CD4-positive, alpha-beta T cell (primary cell): ENCODE data around the gene NEURL3. TPM values are rescaled to one million over a fixed set of nuclear protein-coding genes. Genes with fewer than 3 reads are reported as not detected.
A peak's percentile ranks its signal among the peaks of the same experiment; 100 is the strongest.

Experiments
- ATAC-seq: fragments of 200-7000 bp; cut with Tn5 transposase; one replicate; pipeline ENCODE4 v1.10.0; 2022; ENCODE audit warnings: mild to moderate bottlenecking; ENCODE audit not compliant: poor library complexity
- CTCF ChIA-PET: fragments of 350-600 bp; sonication (Branson Sonifier 250); formaldehyde crosslinking; loops from one replicate; lab custom pipeline; 2021; ENCODE audit warnings: antibody characterized with exemption, inconsistent platforms; lab: Charles Lee
- POLR2A ChIA-PET: fragments of 350-600 bp; sonication (Branson Sonifier 250); formaldehyde crosslinking; loops from one replicate; lab custom pipeline; 2021; ENCODE audit warnings: antibody characterized with exemption, inconsistent platforms; lab: Charles Lee
- DNase-seq, 14 experiments: peaks; one replicate each; pipeline ENCODE4 v3.0.0-alpha.2; 2013 to 2020; ENCODE audit warnings: mixed read lengths in 2 of 14
- H3K27ac ChIP-seq, 2 donors: one replicate each; pipeline versions ENCODE4 v1.5.1 to v1.7.0; 2013; ENCODE audit warnings: low read length in 2 of 2, low read depth in 1 of 2, mild to moderate bottlenecking in 1 of 2
- H3K27me3 ChIP-seq, 2 experiments: 1 replicate in 1 of 2; 2 replicates in 1 of 2; pipeline versions ENCODE4 v1.6.1 to v1.7.0; 2013; ENCODE audit warnings: low read length in 2 of 2, control low read depth in 1 of 2, mild to moderate bottlenecking in 1 of 2, moderate library complexity in 1 of 2; ENCODE audit not compliant: insufficient read depth in 2 of 2, control insufficient read depth in 1 of 2
- H3K36me3 ChIP-seq: one replicate; pipeline ENCODE4 v1.6.1; 2013; ENCODE audit warnings: low read length, control low read depth; ENCODE audit not compliant: insufficient read depth
- H3K4me1 ChIP-seq: one replicate; pipeline ENCODE4 v1.6.1; 2013; ENCODE audit warnings: low read length, control low read depth; ENCODE audit not compliant: insufficient read depth
- H3K4me3 ChIP-seq: one replicate; pipeline ENCODE4 v1.5.1; 2013; ENCODE audit warnings: mild to moderate bottlenecking, low read length, moderate library complexity
- H3K9me3 ChIP-seq, 2 experiments: 1 replicate in 1 of 2; 2 replicates in 1 of 2; pipeline versions ENCODE4 v1.6.1 to v1.7.0; 2013; ENCODE audit warnings: low read length in 2 of 2, mild to moderate bottlenecking in 2 of 2, control low read depth in 1 of 2, moderate library complexity in 1 of 2; ENCODE audit not compliant: control insufficient read depth in 1 of 2, insufficient read depth in 1 of 2
- H3K27ac Mint-ChIP-seq: one replicate; pipeline ENCODE4 v1.8.0; 2020; ENCODE audit warnings: mixed read lengths
- H3K27me3 Mint-ChIP-seq: one replicate; pipeline ENCODE4 v1.8.0; 2021; ENCODE audit warnings: mixed read lengths
- H3K36me3 Mint-ChIP-seq: one replicate; pipeline ENCODE4 v1.8.0; 2021; ENCODE audit warnings: low read depth, mixed read lengths
- H3K4me1 Mint-ChIP-seq: one replicate; pipeline ENCODE4 v1.8.0; 2021; ENCODE audit warnings: low read depth, mixed read lengths
- H3K4me3 Mint-ChIP-seq: one replicate; pipeline ENCODE4 v1.8.0; 2020; ENCODE audit warnings: mild to moderate bottlenecking, mixed read lengths
- H3K9me3 Mint-ChIP-seq: one replicate; pipeline ENCODE4 v1.8.0; 2020; ENCODE audit warnings: mixed read lengths
- intact Hi-C, 2 experiments: fragments of 100-400 bp; cut with DNase I in 1 of 2; cut with micrococcal nuclease in 1 of 2; formaldehyde crosslinking; loops; one replicate each; pipeline versions ENCODE4 v1.15.1 to v1.9.0; 2023 to 2025; cut with DNase I, micrococcal nuclease
- total RNA-seq, 174 experiments: library from RNA in 2 of 174; stranded (reverse) in 2 of 174; gene quantifications; one replicate each; pipeline ENCODE4 v1.2.3 and lab custom pipeline; 2021 to 2026
- TF ChIP-seq, protein P1 (sequence below): fragments of 200-600 bp; IDR thresholded peaks from one replicate; pipeline ENCODE4 v1.8.0; 2022; ENCODE audit warnings: antibody characterized with exemption, mild to moderate bottlenecking

Gene NEURL3
- total RNA-seq, 2 experiments from 2014 or later = not detected

DNA sequence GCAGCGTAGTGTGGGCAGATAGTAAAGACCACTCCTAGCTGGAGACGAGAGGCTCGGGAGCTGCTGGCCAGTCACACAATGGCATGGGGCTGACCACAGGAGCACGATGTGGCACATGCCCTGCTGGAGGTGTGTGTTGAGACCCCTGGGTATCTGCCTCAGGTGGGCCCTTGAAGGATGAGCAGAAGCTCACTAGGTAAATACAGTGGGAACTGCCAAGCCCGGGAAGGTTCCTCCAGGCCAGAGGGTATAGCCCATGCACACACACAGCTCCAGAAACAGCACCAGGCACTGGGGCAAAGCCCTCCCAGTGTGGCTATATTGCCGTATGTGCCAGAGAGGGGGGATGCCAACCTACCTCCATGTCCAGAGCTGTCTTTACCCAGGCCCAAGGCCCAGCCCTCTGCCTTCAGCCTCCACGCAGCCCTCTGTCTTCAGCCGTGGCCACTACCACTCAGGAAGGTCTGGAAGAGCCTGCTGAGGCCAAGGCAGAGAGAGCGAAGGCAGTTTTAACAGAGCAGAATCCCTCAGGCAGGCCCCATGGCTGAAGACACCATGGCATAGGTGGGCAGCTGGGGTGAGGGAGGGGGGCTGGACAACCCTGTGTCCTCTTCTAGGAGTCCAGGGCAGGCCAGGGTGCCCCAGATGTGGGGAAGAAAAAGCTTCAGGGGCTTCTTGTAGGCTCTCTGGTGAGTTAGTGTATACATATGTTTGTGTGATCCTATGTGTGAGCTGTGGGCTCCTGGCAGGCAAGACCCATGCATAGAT is 24.4 kb upstream of the NEURL3 start:
- Histone ChIP-seq H3K36me3 (no peaks in the 10 kb centered on the region), H3K4me3 (no peak overlapping the region), H3K9me3 (no peaks in the 10 kb centered on the region), H3K27me3 (no peaks in the 10 kb centered on the region), H3K27ac (no peak overlapping the region), H3K4me1 (peaks cover 78% of the 10 kb centered on the region)
- DNase-seq = no peak
- intact Hi-C loops = loop anchor here in 1 of 2 experiments (5.0 to 10.0 kb wide), 4 partner anchors 208 to 1115 kb away; partner anchors contain the start of genes CIAO1, COX5B, STARD7 and TMEM127
- ChIA-PET POLR2A (interaction anchor here (3.3 to 7.2 kb wide), 2 partner anchors 8 to 25 kb away, joined by 31 to 180 read pairs; partner anchors contain the start of gene ARID5A), CTCF (interaction anchor here (1.2 to 5.2 kb wide), 2 partner anchors 22 to 25 kb away, joined by 3 to 30 read pairs; no protein-coding TSS in a partner anchor)
- no peak for ATAC-seq
- H3K4me3 Mint-ChIP-seq = peak overlapping the region; percentile 63
- no peaks in the 10 kb centered on the region for H3K9me3 Mint-ChIP-seq
- H3K27ac Mint-ChIP-seq = peak overlapping the region; percentile 52
- H3K27me3 Mint-ChIP-seq = no peaks in the 10 kb centered on the region
- no peaks in the 10 kb centered on the region for H3K36me3 Mint-ChIP-seq
- peaks cover 55% of the 10 kb centered on the region for H3K4me1 Mint-ChIP-seq
- TF ChIP-seq, protein P1, sequence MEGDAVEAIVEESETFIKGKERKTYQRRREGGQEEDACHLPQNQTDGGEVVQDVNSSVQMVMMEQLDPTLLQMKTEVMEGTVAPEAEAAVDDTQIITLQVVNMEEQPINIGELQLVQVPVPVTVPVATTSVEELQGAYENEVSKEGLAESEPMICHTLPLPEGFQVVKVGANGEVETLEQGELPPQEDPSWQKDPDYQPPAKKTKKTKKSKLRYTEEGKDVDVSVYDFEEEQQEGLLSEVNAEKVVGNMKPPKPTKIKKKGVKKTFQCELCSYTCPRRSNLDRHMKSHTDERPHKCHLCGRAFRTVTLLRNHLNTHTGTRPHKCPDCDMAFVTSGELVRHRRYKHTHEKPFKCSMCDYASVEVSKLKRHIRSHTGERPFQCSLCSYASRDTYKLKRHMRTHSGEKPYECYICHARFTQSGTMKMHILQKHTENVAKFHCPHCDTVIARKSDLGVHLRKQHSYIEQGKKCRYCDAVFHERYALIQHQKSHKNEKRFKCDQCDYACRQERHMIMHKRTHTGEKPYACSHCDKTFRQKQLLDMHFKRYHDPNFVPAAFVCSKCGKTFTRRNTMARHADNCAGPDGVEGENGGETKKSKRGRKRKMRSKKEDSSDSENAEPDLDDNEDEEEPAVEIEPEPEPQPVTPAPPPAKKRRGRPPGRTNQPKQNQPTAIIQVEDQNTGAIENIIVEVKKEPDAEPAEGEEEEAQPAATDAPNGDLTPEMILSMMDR = no peak

DNA sequence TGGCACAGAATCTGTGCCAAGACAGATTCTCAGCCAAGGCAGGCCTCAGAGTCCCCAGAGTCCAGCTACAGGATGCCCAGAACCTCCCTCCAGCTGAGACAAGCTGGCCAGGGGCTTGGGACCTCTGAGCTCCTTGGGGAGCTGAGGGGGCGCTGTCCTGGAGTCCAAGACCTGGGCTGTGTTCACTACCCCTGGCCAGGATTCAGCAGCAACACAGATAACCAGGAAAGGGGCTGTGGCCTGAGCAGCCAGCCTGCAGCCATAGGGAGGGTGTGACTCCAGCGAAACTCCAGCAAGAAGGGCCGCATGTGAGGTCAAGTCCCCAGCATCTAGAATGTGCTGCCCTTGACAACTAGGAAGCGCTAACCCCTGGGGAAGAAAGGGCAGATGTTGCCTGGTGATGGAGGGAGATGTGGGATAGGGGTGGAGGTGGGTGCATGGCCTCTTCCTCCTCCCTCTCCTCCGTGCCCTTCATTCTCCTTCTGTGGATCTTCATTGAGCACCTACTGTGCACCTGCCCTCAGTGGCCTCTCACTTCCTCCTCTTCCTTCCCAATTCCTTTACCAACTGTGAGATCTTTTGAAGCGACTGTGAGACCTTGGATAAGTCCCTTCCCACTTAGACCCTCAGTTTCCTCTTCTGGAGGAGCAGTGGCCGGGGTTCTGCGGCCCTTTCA is 23.7 kb upstream of the NEURL3 start:
- ChIA-PET POLR2A (interaction anchor here (0.7 to 7.2 kb wide), 9 partner anchors 9 to 583 kb away, joined by 3 to 180 read pairs (median 5); partner anchors contain the start of gene ARID5A), CTCF (interaction anchor here (0.5 to 5.2 kb wide), 6 partner anchors 10 to 322 kb away, joined by 3 to 30 read pairs (median 4); no protein-coding TSS in a partner anchor)
- DNase-seq = peak in 1 of 14 experiments; percentile 18
- peak overlapping the region; percentile 79 for H3K27ac Mint-ChIP-seq
- H3K36me3 Mint-ChIP-seq = no peaks in the 10 kb centered on the region
- Histone ChIP-seq H3K36me3 (no peaks in the 10 kb centered on the region), H3K27me3 (no peaks in the 10 kb centered on the region), H3K27ac (no peak overlapping the region), H3K4me1 (peaks cover 84% of the 10 kb centered on the region), H3K9me3 (no peaks in the 10 kb centered on the region), H3K4me3 (no peak overlapping the region)
- peaks cover 55% of the 10 kb centered on the region for H3K4me1 Mint-ChIP-seq
- H3K9me3 Mint-ChIP-seq = no peaks in the 10 kb centered on the region
- TF ChIP-seq, protein P1 = no peak
- peak overlapping the region; percentile 87 for H3K4me3 Mint-ChIP-seq
- no peak for ATAC-seq
- no peaks in the 10 kb centered on the region for H3K27me3 Mint-ChIP-seq
- intact Hi-C loops = loop anchor here in 1 of 2 experiments (1.0 kb wide), 1 partner anchor 25 kb away; no protein-coding TSS in a partner anchor

DNA sequence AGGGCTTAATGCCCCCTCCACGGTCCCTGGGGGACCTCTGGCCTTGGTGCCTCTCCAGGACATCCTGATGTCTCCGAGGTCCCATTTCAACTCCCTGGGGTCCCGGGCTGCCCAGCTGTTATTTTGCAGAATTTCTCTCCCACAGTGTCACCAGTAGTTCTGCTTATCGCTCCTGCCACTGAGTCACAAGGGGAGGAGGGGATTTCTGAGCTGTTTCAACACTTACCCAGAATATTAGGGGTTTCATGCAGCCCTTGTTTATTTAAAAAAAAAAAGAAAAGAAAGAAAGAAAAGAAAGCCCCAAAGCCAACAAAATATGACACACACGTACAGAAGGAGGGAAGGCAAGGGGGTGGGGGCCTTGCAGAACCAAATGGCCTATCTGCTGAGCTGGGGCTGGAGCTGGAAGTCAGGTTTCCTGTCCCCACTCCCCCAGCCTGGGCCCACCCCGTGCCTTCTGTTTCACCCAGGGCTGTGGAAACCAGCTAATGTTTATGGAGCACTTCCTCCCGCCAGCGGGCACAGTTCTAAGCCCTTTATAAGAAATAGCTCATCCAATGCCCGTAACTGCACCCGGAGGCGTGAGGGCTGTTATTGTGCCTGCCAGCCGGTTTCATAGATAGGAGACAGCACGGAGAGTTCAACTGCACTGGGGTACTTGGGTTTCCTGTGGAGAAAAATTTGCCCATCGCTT is 23.0 kb upstream of the NEURL3 start:
- ATAC-seq (peak; percentile 23), DNase-seq (peak; percentile 26 to 81 (median 60))
- ChIA-PET POLR2A (interaction anchor here (0.5 to 7.2 kb wide), 11 partner anchors 10 to 584 kb away, joined by 3 to 180 read pairs (median 4); partner anchors contain the start of gene ARID5A), CTCF (interaction anchor here (0.5 to 5.2 kb wide), 9 partner anchors 10 to 322 kb away, joined by 3 to 30 read pairs (median 4); no protein-coding TSS in a partner anchor)
- H3K9me3 Mint-ChIP-seq = no peaks in the 10 kb centered on the region
- peak overlapping the region; percentile 64 for H3K4me3 ChIP-seq
- no peaks in the 10 kb centered on the region for H3K36me3 ChIP-seq
- peaks cover 57% of the 10 kb centered on the region for H3K4me1 Mint-ChIP-seq
- TF ChIP-seq, protein P1 = no peak
- H3K27ac ChIP-seq = no peak overlapping the region
- intact Hi-C loops = loop anchor here in 1 of 2 experiments (1.0 kb wide), 1 partner anchor 26 kb away; no protein-coding TSS in a partner anchor
- no peaks in the 10 kb centered on the region for H3K27me3 Mint-ChIP-seq
- peaks cover 82% of the 10 kb centered on the region for H3K4me1 ChIP-seq
- peak overlapping the region; percentile 79 for H3K27ac Mint-ChIP-seq
- H3K4me3 Mint-ChIP-seq = peak overlapping the region; percentile 87
- H3K36me3 Mint-ChIP-seq = no peaks in the 10 kb centered on the region
- H3K9me3 ChIP-seq = no peaks in the 10 kb centered on the region
- H3K27me3 ChIP-seq = no peaks in the 10 kb centered on the region
